Measurements from ENCODE around the gene SORBS2.

DNA sequence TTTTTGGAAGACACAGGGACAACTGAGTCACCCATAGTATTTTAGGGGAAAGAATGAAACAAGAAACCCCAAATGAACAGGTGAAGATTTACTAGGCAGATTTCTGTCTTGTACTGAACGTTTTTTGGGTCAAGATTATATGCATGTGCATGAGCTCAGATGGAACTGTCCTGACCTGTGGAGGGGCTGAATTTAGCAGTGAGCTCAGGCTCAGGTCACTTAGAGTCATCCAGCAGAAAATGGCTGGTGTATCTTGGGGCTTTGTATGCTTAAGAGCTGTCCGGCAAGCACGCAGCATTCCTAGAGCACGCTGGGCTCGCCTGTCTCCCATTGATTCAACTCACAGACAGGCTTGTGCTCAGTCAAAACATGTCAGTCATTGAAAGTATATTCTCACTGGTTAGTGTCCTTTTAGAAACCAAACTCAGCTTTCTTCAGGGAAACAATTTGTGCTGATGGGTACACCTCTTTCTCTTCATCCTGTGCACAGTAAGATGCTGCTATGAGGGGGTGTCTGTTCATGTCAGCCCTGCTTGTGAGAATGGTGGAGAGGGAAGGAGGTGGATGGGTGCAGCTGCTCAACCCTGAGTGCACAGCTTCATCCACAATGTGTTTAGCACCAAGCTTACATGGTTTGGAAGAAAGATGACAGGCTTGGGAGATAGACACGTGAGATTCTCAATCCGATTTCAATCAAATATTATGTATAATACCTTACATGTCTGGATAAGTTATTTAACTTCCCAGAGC is 229.2 kb downstream of the SORBS2 start:
- TF ChIP-seq, protein P1, sequence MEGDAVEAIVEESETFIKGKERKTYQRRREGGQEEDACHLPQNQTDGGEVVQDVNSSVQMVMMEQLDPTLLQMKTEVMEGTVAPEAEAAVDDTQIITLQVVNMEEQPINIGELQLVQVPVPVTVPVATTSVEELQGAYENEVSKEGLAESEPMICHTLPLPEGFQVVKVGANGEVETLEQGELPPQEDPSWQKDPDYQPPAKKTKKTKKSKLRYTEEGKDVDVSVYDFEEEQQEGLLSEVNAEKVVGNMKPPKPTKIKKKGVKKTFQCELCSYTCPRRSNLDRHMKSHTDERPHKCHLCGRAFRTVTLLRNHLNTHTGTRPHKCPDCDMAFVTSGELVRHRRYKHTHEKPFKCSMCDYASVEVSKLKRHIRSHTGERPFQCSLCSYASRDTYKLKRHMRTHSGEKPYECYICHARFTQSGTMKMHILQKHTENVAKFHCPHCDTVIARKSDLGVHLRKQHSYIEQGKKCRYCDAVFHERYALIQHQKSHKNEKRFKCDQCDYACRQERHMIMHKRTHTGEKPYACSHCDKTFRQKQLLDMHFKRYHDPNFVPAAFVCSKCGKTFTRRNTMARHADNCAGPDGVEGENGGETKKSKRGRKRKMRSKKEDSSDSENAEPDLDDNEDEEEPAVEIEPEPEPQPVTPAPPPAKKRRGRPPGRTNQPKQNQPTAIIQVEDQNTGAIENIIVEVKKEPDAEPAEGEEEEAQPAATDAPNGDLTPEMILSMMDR (IDR thresholded peaks at IDR 0.05 in 2 of 3, conservative IDR thresholded peaks at IDR 0.05 in 1 of 3; ENCODE audit: borderline replicate concordance in 1 of 3, insufficient read depth in 1 of 3, low read depth in 2 of 3, low read length in 2 of 3) = no peak
- TF ChIP-seq FOSL1 (IDR thresholded peaks at IDR 0.05; ENCODE audit: low read depth) (no peak), EZH2 (IDR thresholded peaks at IDR 0.05) (no peak), RAD21 (IDR thresholded peaks at IDR 0.05; ENCODE audit: low read depth) (no peak), TCF7L2 (IDR thresholded peaks at IDR 0.05; ENCODE audit: borderline replicate concordance, extremely low read depth, insufficient read depth, insufficient read length) (no peak), ZNF274 (IDR thresholded peaks at IDR 0.05; ENCODE audit: low read depth, low read length) (no peak), YY1 (IDR thresholded peaks at IDR 0.05; ENCODE audit: extremely low read depth, insufficient replicate concordance, low read depth, low read length) (no peak), EGR1 (IDR thresholded peaks at IDR 0.05; ENCODE audit: low read depth) (no peak), EZH2phosphoT487 (IDR thresholded peaks at IDR 0.05; ENCODE audit: borderline replicate concordance) (no peak)
- TF ChIP-seq, protein P2, sequence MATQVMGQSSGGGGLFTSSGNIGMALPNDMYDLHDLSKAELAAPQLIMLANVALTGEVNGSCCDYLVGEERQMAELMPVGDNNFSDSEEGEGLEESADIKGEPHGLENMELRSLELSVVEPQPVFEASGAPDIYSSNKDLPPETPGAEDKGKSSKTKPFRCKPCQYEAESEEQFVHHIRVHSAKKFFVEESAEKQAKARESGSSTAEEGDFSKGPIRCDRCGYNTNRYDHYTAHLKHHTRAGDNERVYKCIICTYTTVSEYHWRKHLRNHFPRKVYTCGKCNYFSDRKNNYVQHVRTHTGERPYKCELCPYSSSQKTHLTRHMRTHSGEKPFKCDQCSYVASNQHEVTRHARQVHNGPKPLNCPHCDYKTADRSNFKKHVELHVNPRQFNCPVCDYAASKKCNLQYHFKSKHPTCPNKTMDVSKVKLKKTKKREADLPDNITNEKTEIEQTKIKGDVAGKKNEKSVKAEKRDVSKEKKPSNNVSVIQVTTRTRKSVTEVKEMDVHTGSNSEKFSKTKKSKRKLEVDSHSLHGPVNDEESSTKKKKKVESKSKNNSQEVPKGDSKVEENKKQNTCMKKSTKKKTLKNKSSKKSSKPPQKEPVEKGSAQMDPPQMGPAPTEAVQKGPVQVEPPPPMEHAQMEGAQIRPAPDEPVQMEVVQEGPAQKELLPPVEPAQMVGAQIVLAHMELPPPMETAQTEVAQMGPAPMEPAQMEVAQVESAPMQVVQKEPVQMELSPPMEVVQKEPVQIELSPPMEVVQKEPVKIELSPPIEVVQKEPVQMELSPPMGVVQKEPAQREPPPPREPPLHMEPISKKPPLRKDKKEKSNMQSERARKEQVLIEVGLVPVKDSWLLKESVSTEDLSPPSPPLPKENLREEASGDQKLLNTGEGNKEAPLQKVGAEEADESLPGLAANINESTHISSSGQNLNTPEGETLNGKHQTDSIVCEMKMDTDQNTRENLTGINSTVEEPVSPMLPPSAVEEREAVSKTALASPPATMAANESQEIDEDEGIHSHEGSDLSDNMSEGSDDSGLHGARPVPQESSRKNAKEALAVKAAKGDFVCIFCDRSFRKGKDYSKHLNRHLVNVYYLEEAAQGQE (IDR thresholded peaks at IDR 0.05; ENCODE audit: low read depth) = no peak
